Measurements from ENCODE around the gene MYL1. TPM values are rescaled to one million over a fixed set of nuclear protein-coding genes. Genes with fewer than 3 reads are reported as not detected.

Gene MYL1
- total RNA-seq, 1 experiment from 2014 or later, result not detected

DNA sequence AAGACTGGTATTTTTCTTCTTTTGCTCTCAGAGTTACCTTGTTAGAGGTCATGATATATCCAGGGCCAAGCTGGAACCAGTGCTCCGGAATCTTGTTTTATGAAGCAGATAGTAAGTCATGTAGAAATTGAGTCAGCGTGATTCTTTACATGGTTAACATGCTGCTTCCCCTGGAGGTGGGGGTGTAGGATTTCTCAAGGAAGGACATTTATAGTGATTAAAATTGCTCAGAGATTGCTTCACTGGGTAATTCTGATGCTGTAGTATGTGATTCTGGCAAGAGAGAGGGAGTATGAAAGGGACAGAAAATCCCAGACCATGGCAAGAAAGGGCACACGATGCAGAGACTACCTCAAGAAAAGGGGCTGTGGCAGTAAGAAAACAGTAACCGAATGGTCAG lies 8.0 kb upstream of the MYL1 start:
- no peak overlapping the region for H3K4me3 ChIP-seq (ENCODE audit: low read length)
- H3K36me3 ChIP-seq (ENCODE audit: insufficient read depth, low read length), result no peaks in the 10 kb centered on the region
- H3K4me2 ChIP-seq (ENCODE audit: low read depth, low read length, poor library complexity, severe bottlenecking), result no peak overlapping the region
- no peaks in the 10 kb centered on the region for H3K9me2 ChIP-seq (replicated peaks; ENCODE audit: insufficient read depth, low read length)
- no peak overlapping the region for H2AFZ ChIP-seq (ENCODE audit: low read length)
- H4K20me1 ChIP-seq (ENCODE audit: insufficient read depth, low read depth, low read length), result no peaks in the 10 kb centered on the region
- H3K9me3 ChIP-seq (ENCODE audit: low read length), result no peaks in the 10 kb centered on the region
- no peak for DNase-seq
- no peaks in the 10 kb centered on the region for H3K4me1 ChIP-seq (ENCODE audit: low read length)
- no peaks in the 10 kb centered on the region for H3K79me2 ChIP-seq (ENCODE audit: low read length)
- H3K27ac ChIP-seq (ENCODE audit: low read length), result no peak overlapping the region
- H3K9ac ChIP-seq (ENCODE audit: low read length), result no peak overlapping the region
- no peaks in the 10 kb centered on the region for H3K27me3 ChIP-seq (ENCODE audit: low read length)

DNA sequence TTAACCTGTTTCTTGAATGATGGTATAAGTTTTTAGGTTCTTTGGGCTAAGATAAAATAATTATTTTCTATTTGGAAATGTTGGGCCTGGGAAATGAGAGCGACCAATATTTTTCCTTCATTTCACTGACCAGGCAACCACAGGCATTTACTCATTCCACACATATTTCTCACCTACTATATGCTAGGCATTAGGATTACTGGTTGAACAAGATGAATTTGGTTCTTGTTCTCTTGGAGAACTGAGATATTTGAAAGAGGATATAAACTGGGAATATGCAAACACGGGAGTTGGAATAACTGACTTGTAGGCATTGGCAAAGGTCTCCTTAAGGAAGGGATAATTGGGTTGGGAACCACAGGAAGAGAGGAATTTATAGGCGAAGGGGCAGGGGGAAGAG lies 3.9 kb upstream of the MYL1 start:
- Histone ChIP-seq H2AFZ (ENCODE audit: low read length) (no peak overlapping the region), H3K27me3 (ENCODE audit: low read length) (no peaks in the 10 kb centered on the region), H3K36me3 (ENCODE audit: insufficient read depth, low read length) (no peaks in the 10 kb centered on the region), H3K9me3 (ENCODE audit: low read length) (no peaks in the 10 kb centered on the region), H3K4me3 (ENCODE audit: low read length) (no peak overlapping the region), H3K4me2 (ENCODE audit: low read depth, low read length, poor library complexity, severe bottlenecking) (no peak overlapping the region), H3K9ac (ENCODE audit: low read length) (no peak overlapping the region), H3K9me2 (replicated peaks; ENCODE audit: insufficient read depth, low read length) (no peaks in the 10 kb centered on the region), H3K4me1 (ENCODE audit: low read length) (no peaks in the 10 kb centered on the region), H4K20me1 (ENCODE audit: insufficient read depth, low read depth, low read length) (no peaks in the 10 kb centered on the region), H3K27ac (ENCODE audit: low read length) (no peak overlapping the region), H3K79me2 (ENCODE audit: low read length) (no peaks in the 10 kb centered on the region)
- DNase-seq, result no peak

DNA sequence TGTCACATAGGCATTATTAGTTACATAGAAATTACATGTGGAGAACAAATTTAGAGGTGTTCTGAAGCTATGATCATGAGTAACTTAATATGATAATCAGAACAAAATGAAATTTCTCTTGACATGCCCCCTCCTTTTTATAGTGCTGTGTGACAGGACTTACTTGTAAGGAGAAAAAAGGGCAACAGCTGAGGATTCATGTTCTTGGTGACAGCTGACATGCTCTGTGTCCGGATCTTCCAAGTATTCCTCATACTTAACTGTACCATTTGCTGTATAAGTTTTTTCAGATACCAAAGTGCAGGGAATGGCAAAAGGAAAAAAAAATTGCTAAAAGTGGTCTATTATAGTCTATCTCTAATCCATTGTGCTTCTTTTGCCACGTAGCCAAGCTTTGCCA lies 3.5 kb upstream of the MYL1 start:
- H3K9me2 ChIP-seq (replicated peaks; ENCODE audit: insufficient read depth, low read length), result no peaks in the 10 kb centered on the region
- H4K20me1 ChIP-seq (ENCODE audit: insufficient read depth, low read depth, low read length), result no peaks in the 10 kb centered on the region
- H3K4me2 ChIP-seq (ENCODE audit: low read depth, low read length, poor library complexity, severe bottlenecking), result no peak overlapping the region
- no peaks in the 10 kb centered on the region for H3K27me3 ChIP-seq (ENCODE audit: low read length)
- no peak overlapping the region for H2AFZ ChIP-seq (ENCODE audit: low read length)
- no peak overlapping the region for H3K9ac ChIP-seq (ENCODE audit: low read length)
- H3K4me3 ChIP-seq (ENCODE audit: low read length), result no peak overlapping the region
- H3K9me3 ChIP-seq (ENCODE audit: low read length), result no peaks in the 10 kb centered on the region
- H3K36me3 ChIP-seq (ENCODE audit: insufficient read depth, low read length), result no peaks in the 10 kb centered on the region
- DNase-seq, result no peak
- H3K4me1 ChIP-seq (ENCODE audit: low read length), result no peaks in the 10 kb centered on the region
- H3K79me2 ChIP-seq (ENCODE audit: low read length), result no peaks in the 10 kb centered on the region
- no peak overlapping the region for H3K27ac ChIP-seq (ENCODE audit: low read length)

DNA sequence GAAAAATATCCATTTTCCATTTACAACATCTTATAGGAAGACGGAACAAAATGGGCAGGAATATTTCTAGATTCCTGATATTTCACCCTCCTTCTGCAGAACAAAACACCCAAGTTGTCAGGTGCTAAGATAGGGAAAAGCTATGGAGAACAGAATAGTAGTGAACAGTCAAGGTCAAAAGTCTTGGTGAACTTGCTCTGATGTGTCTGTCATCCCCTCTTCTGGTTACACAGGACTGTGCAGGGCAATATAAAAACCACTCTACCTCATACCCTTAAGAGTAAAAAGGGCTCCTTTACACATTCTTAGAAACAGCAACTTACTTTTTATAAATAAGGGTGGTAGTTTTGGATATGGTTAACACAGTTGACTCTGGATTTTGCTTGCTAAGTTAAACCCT lies 4.4 kb downstream of the MYL1 start:
- H3K9ac ChIP-seq (ENCODE audit: low read length), result no peak overlapping the region
- H3K36me3 ChIP-seq (ENCODE audit: insufficient read depth, low read length), result no peaks in the 10 kb centered on the region
- no peaks in the 10 kb centered on the region for H3K27me3 ChIP-seq (ENCODE audit: low read length)
- no peak overlapping the region for H3K4me2 ChIP-seq (ENCODE audit: low read depth, low read length, poor library complexity, severe bottlenecking)
- no peak overlapping the region for H3K4me3 ChIP-seq (ENCODE audit: low read length)
- no peak for DNase-seq
- H3K9me2 ChIP-seq (replicated peaks; ENCODE audit: insufficient read depth, low read length), result no peaks in the 10 kb centered on the region
- no peaks in the 10 kb centered on the region for H4K20me1 ChIP-seq (ENCODE audit: insufficient read depth, low read depth, low read length)
- H3K79me2 ChIP-seq (ENCODE audit: low read length), result no peaks in the 10 kb centered on the region
- no peak overlapping the region for H2AFZ ChIP-seq (ENCODE audit: low read length)
- H3K27ac ChIP-seq (ENCODE audit: low read length), result no peak overlapping the region
- H3K4me1 ChIP-seq (ENCODE audit: low read length), result no peaks in the 10 kb centered on the region
- H3K9me3 ChIP-seq (ENCODE audit: low read length), result no peaks in the 10 kb centered on the region

DNA sequence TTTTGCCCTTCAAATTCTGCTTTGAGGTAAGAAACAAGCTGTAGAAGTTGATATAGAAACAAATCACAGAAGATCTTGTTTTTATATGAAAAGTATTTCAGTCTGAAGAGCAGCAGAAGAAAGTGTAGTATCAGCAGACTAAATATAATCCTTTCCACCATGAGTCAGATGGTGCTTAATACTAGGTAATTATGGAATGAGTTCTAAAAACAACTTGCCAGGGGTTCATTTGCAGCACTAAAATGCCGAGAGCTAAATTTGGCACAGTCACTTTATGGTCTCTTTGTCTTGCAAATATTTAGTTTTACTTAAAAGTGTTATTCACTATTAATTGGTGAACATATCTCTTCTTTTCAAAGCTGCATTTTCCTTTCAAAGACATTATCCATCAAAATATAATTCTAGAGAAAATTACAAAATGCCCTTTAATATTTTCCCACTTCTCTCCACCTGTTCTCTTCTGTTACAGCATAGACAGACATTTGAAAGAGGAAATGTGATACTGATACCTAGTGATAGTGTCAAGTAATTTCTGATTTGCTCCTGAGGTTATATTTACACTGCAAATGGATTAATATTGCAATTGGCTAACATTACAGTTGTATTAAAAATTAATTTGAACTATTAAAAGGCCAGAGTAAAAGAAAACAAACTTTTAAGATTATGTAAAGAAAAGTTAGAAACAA lies 5.3 kb downstream of the MYL1 start:
- Histone ChIP-seq H3K4me3 (ENCODE audit: low read length) (no peak overlapping the region), H3K27me3 (ENCODE audit: low read length) (no peaks in the 10 kb centered on the region), H3K9ac (ENCODE audit: low read length) (no peak overlapping the region), H3K79me2 (ENCODE audit: low read length) (no peaks in the 10 kb centered on the region), H3K36me3 (ENCODE audit: insufficient read depth, low read length) (no peaks in the 10 kb centered on the region), H3K27ac (ENCODE audit: low read length) (no peak overlapping the region), H3K9me3 (ENCODE audit: low read length) (no peaks in the 10 kb centered on the region), H2AFZ (ENCODE audit: low read length) (no peak overlapping the region), H3K4me1 (ENCODE audit: low read length) (no peaks in the 10 kb centered on the region), H3K9me2 (replicated peaks; ENCODE audit: insufficient read depth, low read length) (no peaks in the 10 kb centered on the region), H3K4me2 (ENCODE audit: low read depth, low read length, poor library complexity, severe bottlenecking) (no peak overlapping the region), H4K20me1 (ENCODE audit: insufficient read depth, low read depth, low read length) (no peaks in the 10 kb centered on the region)
- DNase-seq, result no peak

DNA sequence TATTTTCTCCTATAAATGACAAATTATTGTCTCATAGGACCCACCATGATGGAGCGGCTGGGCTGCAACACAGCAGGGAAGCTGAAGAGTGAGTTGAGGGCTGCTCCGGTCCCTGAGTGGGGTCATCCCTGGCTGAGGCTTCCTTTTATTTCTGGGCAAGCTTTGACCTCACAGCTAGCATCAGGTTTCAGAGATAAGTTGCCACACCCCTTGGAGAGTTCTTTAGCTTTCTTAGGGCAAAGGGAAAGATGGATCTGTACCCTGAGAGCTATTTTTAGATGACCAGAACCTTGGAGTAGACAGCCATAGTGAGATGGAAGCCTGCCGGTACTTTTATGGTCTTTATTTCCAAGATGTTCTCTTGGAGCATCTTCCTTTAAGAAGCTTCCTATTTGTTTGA lies 11.5 kb downstream of the MYL1 start:
- Histone ChIP-seq H2AFZ (ENCODE audit: low read length) (no peak overlapping the region), H3K27me3 (ENCODE audit: low read length) (no peaks in the 10 kb centered on the region), H3K4me3 (ENCODE audit: low read length) (no peak overlapping the region), H3K9me2 (replicated peaks; ENCODE audit: insufficient read depth, low read length) (no peaks in the 10 kb centered on the region), H3K9me3 (ENCODE audit: low read length) (no peaks in the 10 kb centered on the region), H3K27ac (ENCODE audit: low read length) (no peak overlapping the region), H3K4me1 (ENCODE audit: low read length) (0 out of 2 replicates have a peak, but pooled peaks cover 5% of the 10 kb centered on the region), H3K79me2 (ENCODE audit: low read length) (no peaks in the 10 kb centered on the region), H3K4me2 (ENCODE audit: low read depth, low read length, poor library complexity, severe bottlenecking) (no peak overlapping the region), H3K36me3 (ENCODE audit: insufficient read depth, low read length) (no peaks in the 10 kb centered on the region), H4K20me1 (ENCODE audit: insufficient read depth, low read depth, low read length) (no peaks in the 10 kb centered on the region), H3K9ac (ENCODE audit: low read length) (no peak overlapping the region)
- no peak for DNase-seq

DNA sequence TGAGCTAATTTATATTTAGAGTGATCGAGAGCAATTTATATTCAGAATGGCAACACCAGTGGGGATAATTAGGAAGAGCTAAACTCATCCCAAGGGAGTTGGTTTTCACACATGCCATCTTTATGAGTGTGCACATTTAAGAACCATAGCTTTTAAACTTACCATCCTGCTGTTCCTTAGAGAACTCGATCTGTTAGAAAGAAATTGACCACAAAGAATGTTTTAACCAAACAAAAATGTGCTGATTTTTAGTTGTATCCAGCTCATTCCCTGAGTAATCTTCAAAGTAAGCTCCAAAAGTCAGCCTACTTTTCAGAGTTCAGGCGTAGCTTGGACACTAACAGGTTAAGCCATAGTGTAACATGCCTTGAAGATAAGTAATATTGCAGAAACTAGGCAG lies 12.6 kb downstream of the MYL1 start:
- no peaks in the 10 kb centered on the region for H3K9me2 ChIP-seq (replicated peaks; ENCODE audit: insufficient read depth, low read length)
- H4K20me1 ChIP-seq (ENCODE audit: insufficient read depth, low read depth, low read length), result no peaks in the 10 kb centered on the region
- no peak overlapping the region for H2AFZ ChIP-seq (ENCODE audit: low read length)
- no peak for DNase-seq
- H3K4me2 ChIP-seq (ENCODE audit: low read depth, low read length, poor library complexity, severe bottlenecking), result no peak overlapping the region
- H3K27ac ChIP-seq (ENCODE audit: low read length), result no peak overlapping the region
- no peaks in the 10 kb centered on the region for H3K9me3 ChIP-seq (ENCODE audit: low read length)
- no peak overlapping the region for H3K4me3 ChIP-seq (ENCODE audit: low read length)
- no peaks in the 10 kb centered on the region for H3K79me2 ChIP-seq (ENCODE audit: low read length)
- H3K36me3 ChIP-seq (ENCODE audit: insufficient read depth, low read length), result no peaks in the 10 kb centered on the region
- 0 out of 2 replicates have a peak, but pooled peaks cover 5% of the 10 kb centered on the region for H3K4me1 ChIP-seq (ENCODE audit: low read length)
- no peaks in the 10 kb centered on the region for H3K27me3 ChIP-seq (ENCODE audit: low read length)
- no peak overlapping the region for H3K9ac ChIP-seq (ENCODE audit: low read length)

DNA sequence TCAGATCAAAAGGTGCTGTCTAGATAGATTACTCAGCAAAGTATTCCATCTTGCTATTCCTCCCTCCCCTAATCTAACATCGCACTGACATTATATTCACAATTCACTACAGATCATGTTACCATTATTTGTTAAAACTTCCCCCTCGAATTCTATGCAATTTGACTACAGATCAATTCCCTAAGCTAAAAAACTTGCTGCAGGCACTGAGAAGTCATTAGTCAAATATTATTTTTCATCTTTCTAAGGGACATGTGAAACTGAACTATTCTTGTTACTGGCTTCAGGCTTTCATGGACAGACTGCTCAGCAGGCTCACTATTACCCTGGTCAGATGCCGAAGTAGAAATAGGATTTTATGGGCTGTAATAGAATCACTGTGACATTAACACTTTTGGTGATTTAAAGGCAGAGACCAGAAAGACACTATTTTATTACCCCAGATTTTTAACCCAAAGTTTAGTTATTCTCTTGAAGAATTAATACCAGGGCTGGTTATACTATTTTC lies 15.1 kb downstream of the MYL1 start:
- Histone ChIP-seq H3K27me3 (ENCODE audit: low read length) (no peaks in the 10 kb centered on the region), H3K27ac (ENCODE audit: low read length) (no peak overlapping the region), H3K79me2 (ENCODE audit: low read length) (no peaks in the 10 kb centered on the region), H3K36me3 (ENCODE audit: insufficient read depth, low read length) (no peaks in the 10 kb centered on the region), H4K20me1 (ENCODE audit: insufficient read depth, low read depth, low read length) (no peaks in the 10 kb centered on the region), H3K4me1 (ENCODE audit: low read length) (0 out of 2 replicates have a peak, but pooled peaks cover 5% of the 10 kb centered on the region), H3K9me3 (ENCODE audit: low read length) (no peaks in the 10 kb centered on the region), H3K9ac (ENCODE audit: low read length) (no peak overlapping the region), H2AFZ (ENCODE audit: low read length) (no peak overlapping the region), H3K4me2 (ENCODE audit: low read depth, low read length, poor library complexity, severe bottlenecking) (no peak overlapping the region), H3K4me3 (ENCODE audit: low read length) (no peak overlapping the region), H3K9me2 (replicated peaks; ENCODE audit: insufficient read depth, low read length) (no peaks in the 10 kb centered on the region)
- no peak for DNase-seq

Measured in Karpas-422 (cell line).